RWPE1 (cell line): ENCODE results near the gene SLC34A1.
A peak's percentile ranks its signal among the peaks of the same experiment; 100 is the strongest.

ENCODE experiments used
- CTCF ChIA-PET: fragments of 350-600 bp; sonication (Branson Sonifier 250); formaldehyde crosslinking; extraction: SDS; loops from one replicate; lab custom pipeline; 2021; lab: Yijun Ruan, JAX
- POLR2A ChIA-PET: fragments of 400-600 bp; formaldehyde crosslinking; extraction: SDS; loops from one replicate; lab custom pipeline; 2020; ENCODE audit warnings: antibody characterized with exemption; ENCODE audit not compliant: low non-redundant PET; lab: Yijun Ruan, JAX
- DNase-seq: peaks from one replicate; pipeline ENCODE4 v3.0.0; 2012; ENCODE audit warnings: low spot score
- H3K27ac ChIP-seq: fragments of 450-650 bp; 2 replicates; pipeline ENCODE4 v1.5.1; 2017
- CTCF ChIP-seq: fragments of 450-650 bp; conservative IDR thresholded peaks from 2 replicates; pipeline ENCODE4 v1.5.1; 2017; ENCODE audit warnings: low read depth, mild to moderate bottlenecking

Gene SLC34A1

GRCh38 chr5:177376107-177376506, 8.1 kb upstream of the SLC34A1 start:
- ChIA-PET CTCF (no interaction called here), POLR2A (no interaction called here)
- no peak for TF ChIP-seq CTCF
- no peak for DNase-seq
- H3K27ac ChIP-seq = no peak overlapping the region

DNA sequence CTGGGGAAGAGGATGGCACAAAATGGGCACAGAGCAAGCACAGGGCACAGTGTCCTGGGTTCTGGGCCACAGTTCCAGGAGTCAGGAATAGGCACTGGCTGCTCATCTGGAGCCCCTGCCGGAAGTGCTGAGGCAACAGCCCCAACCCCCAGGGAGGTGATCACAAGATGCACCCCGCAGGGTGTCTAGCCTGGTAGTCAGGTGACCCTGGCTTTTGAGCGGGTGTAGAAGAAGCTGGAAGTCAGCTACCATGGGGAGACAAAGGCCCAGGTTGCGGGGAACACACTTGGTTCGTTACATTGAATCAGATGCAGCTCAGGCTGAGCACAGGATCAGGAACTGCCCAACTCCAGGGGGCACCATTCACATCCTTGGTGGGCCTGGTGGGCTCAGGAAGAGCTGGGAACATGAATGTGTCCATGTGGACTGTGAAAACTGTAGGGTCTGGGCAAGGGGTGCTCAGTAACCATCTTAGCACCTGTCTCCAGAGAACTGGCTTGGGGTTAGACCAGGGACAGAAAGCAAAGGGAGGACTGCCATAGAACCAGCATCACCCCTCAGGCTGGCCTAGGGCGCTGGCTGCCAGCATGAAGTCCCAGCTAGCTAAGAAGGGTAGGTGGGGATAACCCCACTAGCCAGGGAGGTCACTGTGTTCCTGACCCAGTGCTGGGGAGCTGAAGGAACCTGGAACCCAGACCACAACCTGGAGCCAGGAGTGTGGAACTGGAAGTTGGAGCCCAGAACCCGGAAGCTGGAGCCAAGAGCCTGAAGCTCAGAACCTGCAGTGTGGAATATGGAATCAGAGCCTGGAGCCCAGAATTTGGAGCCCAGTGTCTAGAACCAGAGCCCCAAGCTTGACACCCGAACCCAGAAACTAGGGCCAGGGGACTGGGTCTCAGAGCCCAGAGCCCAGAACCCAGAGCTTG, 6.1 kb upstream of the SLC34A1 start:
- ChIA-PET CTCF (interaction anchor here (0.5 to 2.4 kb wide), 8 partner anchors 9 to 590 kb away, joined by 3 to 8 read pairs (median 3); no protein-coding TSS in a partner anchor), POLR2A (interaction anchor here (0.6 to 0.8 kb wide), 2 partner anchors 10 to 11 kb away, joined by 3 to 5 read pairs; no protein-coding TSS in a partner anchor)
- H3K27ac ChIP-seq = peak overlapping the region; percentile 1; the same call in 1 of the 2 replicates
- DNase-seq = no peak
- TF ChIP-seq CTCF = no peak

DNA sequence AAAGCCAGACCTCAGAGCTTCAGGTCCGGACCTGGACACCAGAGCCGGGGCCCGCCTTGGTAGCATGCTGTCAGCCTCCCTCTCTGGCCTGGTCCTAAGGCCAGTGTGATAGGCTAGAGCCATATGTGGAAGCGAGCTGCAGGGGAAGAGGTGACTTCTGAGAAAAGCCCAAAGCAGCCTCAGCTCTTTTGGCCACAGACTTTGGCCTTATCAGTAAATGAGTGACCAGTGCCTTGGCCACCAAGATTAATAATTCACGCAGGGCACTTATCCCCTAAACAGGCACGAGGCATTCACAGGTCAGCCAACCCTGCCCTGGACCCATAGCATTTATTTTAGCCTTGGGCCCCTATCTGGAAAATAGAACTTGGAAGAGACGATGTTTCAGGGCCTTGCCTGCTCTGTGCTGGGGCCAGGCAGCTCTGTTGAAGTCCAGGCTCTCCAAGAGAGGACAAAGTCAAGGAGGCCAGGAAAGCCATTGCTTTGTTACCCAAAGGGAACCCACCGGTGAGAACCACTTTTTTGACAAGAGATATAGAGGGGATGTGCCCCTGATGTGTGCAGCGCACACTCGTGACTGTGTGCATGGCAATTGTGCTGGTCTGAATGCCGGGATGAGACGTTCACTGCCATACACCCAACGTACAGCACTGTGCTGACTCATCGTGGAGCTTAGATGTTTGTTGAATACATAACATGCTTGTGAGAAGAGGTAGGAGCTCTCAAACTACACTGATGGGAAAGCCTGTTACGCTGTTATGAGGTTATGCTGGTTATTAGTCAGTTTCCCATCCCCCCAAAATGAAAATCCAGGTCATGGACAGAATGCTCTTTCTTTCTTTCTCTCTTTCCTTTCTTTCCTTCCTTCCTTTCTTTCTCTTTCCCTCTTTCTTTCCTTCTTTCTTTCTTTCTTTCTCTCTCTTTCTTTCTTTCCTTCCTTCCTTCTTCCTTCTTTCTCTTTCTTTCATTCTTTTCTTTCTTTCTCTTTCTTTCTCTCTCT, 5.0 kb upstream of the SLC34A1 start:
- CTCF ChIA-PET = interaction anchor here (0.5 to 2.4 kb wide), 8 partner anchors 9 to 352 kb away, joined by 3 to 8 read pairs (median 3); no protein-coding TSS in a partner anchor
- peak; percentile 75 for DNase-seq
- no peak overlapping the region; the same call in 1 of the 2 replicates for H3K27ac ChIP-seq
- POLR2A ChIA-PET = interaction anchor here (0.6 kb wide), 1 partner anchor 30 kb away, joined by 7 read pairs; no protein-coding TSS in a partner anchor
- TF ChIP-seq CTCF = no peak

- no peak overlapping the region for H3K27ac ChIP-seq
- ChIA-PET CTCF (no interaction called here), POLR2A (no interaction called here)
- TF ChIP-seq CTCF = no peak
- no peak for DNase-seq
These were observed 3.5 kb upstream of the SLC34A1 start for GRCh38 chr5:177380805-177381126.

- POLR2A ChIA-PET = no interaction called here
- no peak for TF ChIP-seq CTCF
- CTCF ChIA-PET = interaction anchor here (0.6 to 1.3 kb wide), 5 partner anchors 11 to 268 kb away, joined by 3 to 11 read pairs (median 7); no protein-coding TSS in a partner anchor
- DNase-seq = no peak
- H3K27ac ChIP-seq = no peak overlapping the region
These were observed 1.7 kb upstream of the SLC34A1 start for GRCh38 chr5:177382423-177383029.
